C4-2B (cell line): ENCODE data around the gene ATXN1.

ENCODE experiments used
- CTCF ChIP-seq: fragments of 450-650 bp; conservative IDR thresholded peaks from 2 replicates; pipeline ENCODE4 v1.5.1; 2017; ENCODE audit warnings: mild to moderate bottlenecking
- ZFX ChIP-seq: fragments of 450-650 bp; IDR thresholded peaks from 2 replicates; pipeline ENCODE4 v1.6.1; 2017

DNA sequence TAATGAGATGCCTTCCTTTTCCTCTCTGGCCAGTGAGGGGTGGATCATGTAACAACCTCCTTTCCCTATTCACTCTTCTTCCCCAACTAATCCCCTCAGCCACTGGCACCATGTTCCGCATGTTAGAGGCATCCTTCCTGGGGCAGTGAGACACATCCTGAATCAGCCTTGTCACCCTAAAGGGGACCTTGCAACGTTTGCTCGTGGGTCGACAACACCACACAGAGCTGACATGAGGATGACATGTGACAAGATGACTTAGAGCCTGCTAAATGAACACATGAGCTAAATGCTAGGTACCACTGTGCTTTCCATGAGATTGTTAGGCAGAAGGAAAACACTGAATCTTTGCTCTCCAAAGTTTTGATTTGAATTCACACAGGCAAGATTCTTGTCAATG lies 129.2 kb downstream of the ATXN1 start:
- TF ChIP-seq CTCF (no peak), ZFX (no peak)
